HL-60 (cell line): ENCODE results near the gene WARS2.

ENCODE experiments used
- POLR2AphosphoS5 ChIP-seq: IDR thresholded peaks from 2 replicates; pipeline ENCODE4 v1.6.1; 2012; ENCODE audit warnings: low read depth
- TF ChIP-seq, protein P1 (sequence below): IDR thresholded peaks from one replicate; pipeline ENCODE4 v1.5.1; 2011; ENCODE audit warnings: low read length, control low read depth, inconsistent platforms; ENCODE audit not compliant: insufficient read depth
- TF ChIP-seq, protein P2 (sequence below): IDR thresholded peaks from 2 replicates; pipeline ENCODE4 v1.6.1; 2012; ENCODE audit warnings: low read depth; ENCODE audit not compliant: insufficient replicate concordance

DNA sequence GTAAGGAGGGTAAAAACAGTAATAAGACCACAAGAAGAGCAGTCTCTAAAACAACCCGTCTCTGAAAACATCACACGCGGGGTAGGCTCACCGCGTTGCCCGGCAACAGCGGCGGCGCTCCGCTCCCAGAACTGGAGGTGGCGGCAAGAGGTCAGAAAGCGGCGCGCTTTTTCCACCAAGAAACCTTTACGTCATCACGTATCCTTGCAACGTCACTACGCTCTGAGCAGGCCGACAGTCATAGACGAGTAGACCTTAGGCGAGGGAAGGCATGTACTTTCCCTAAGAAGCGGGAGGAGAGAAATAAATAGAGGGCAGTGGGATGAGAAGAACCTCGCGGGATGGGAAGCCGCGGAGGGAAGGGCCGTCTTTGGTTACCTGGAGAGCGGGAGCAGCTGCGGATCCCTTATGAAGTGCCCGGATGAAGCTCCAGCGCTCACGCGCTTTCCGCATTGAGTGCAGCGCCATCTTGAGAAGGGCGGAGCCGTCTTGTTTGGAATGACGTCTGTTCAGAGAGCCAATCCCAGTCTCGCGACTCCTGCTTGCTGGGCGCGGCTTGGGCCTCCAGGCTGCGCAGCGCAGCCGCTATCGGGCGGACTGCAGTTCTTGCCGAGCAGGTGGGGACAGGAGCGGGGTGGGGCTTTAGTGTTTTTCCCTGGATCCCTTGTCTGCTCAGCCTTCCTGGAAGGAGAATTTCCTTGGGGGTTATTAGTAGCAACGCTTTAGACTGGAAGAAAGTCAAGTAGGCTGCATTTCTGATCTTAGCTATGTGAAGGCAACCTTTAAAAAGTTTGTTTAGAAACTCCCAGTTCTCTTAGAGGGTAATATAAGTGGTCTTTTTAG lies at the start of gene WARS2:
- TF ChIP-seq, protein P1, sequence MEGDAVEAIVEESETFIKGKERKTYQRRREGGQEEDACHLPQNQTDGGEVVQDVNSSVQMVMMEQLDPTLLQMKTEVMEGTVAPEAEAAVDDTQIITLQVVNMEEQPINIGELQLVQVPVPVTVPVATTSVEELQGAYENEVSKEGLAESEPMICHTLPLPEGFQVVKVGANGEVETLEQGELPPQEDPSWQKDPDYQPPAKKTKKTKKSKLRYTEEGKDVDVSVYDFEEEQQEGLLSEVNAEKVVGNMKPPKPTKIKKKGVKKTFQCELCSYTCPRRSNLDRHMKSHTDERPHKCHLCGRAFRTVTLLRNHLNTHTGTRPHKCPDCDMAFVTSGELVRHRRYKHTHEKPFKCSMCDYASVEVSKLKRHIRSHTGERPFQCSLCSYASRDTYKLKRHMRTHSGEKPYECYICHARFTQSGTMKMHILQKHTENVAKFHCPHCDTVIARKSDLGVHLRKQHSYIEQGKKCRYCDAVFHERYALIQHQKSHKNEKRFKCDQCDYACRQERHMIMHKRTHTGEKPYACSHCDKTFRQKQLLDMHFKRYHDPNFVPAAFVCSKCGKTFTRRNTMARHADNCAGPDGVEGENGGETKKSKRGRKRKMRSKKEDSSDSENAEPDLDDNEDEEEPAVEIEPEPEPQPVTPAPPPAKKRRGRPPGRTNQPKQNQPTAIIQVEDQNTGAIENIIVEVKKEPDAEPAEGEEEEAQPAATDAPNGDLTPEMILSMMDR: no peak
- TF ChIP-seq, protein P2, sequence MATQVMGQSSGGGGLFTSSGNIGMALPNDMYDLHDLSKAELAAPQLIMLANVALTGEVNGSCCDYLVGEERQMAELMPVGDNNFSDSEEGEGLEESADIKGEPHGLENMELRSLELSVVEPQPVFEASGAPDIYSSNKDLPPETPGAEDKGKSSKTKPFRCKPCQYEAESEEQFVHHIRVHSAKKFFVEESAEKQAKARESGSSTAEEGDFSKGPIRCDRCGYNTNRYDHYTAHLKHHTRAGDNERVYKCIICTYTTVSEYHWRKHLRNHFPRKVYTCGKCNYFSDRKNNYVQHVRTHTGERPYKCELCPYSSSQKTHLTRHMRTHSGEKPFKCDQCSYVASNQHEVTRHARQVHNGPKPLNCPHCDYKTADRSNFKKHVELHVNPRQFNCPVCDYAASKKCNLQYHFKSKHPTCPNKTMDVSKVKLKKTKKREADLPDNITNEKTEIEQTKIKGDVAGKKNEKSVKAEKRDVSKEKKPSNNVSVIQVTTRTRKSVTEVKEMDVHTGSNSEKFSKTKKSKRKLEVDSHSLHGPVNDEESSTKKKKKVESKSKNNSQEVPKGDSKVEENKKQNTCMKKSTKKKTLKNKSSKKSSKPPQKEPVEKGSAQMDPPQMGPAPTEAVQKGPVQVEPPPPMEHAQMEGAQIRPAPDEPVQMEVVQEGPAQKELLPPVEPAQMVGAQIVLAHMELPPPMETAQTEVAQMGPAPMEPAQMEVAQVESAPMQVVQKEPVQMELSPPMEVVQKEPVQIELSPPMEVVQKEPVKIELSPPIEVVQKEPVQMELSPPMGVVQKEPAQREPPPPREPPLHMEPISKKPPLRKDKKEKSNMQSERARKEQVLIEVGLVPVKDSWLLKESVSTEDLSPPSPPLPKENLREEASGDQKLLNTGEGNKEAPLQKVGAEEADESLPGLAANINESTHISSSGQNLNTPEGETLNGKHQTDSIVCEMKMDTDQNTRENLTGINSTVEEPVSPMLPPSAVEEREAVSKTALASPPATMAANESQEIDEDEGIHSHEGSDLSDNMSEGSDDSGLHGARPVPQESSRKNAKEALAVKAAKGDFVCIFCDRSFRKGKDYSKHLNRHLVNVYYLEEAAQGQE: peak; percentile 83
- TF ChIP-seq POLR2AphosphoS5: peak; percentile 82
